ENCODE measurements around the gene KIF5B. TPM values are rescaled to one million over a fixed set of nuclear protein-coding genes. Genes with fewer than 3 reads are reported as not detected.

KIF5B gene
- total and polyA plus RNA-seq, 10 of the 15 experiments (the other 5 are each of a cell fraction or from before 2014, with no cell fraction given), result 14.7 to 47.4 (median 33.1) TPM

GRCh38 chr10:32093650-32094049 lies 37.4 kb upstream of the KIF5B start (continued):
- no peak for TF ChIP-seq ZNF687 (IDR thresholded peaks at IDR 0.05)
- TF ChIP-seq SP1 (IDR thresholded peaks at IDR 0.05; ENCODE audit: low read depth, low read length), result no peak
- TF ChIP-seq, protein P1, sequence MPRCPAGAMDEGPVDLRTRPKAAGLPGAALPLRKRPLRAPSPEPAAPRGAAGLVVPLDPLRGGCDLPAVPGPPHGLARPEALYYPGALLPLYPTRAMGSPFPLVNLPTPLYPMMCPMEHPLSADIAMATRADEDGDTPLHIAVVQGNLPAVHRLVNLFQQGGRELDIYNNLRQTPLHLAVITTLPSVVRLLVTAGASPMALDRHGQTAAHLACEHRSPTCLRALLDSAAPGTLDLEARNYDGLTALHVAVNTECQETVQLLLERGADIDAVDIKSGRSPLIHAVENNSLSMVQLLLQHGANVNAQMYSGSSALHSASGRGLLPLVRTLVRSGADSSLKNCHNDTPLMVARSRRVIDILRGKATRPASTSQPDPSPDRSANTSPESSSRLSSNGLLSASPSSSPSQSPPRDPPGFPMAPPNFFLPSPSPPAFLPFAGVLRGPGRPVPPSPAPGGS (IDR thresholded peaks at IDR 0.05; ENCODE audit: borderline replicate concordance, insufficient read depth, low read depth, low read length, poor library complexity, severe bottlenecking), result no peak
- TF ChIP-seq PAX5 (IDR thresholded peaks at IDR 0.05; ENCODE audit: borderline replicate concordance, low read depth, low read length), result no peak

DNA sequence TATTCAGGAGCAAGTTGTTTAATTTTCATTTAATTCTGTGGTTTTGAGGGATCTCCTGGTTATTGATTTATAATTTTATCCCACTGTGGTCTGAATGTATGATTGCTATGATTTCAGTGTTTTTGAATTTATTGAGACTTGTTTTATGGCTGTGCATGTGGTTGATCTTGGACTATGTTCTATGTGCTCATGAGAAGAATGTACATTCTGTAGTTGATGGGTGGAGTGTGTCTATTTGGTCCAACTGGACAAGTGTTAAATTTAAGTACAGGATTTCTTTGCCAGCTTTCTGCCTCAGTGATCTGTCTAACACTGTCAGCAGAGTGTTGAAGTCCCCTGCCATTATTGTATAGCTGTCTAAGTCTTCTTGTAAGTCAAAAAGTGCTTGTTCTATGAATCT lies 34.8 kb upstream of the KIF5B start:
- Histone ChIP-seq H4K20me1 (ENCODE audit: control insufficient read depth, insufficient read depth) (no peaks in the 10 kb centered on the region), H3K4me2 (ENCODE audit: control insufficient read depth, insufficient read depth) (no peak overlapping the region), H3K4me1 (ENCODE audit: control insufficient read depth, insufficient read depth, low read length) (no peaks in the 10 kb centered on the region), H2AFZ (ENCODE audit: control insufficient read depth, low read depth, low read length) (no peak overlapping the region), H3K27me3 (replicated peaks in 1 of 2; ENCODE audit: control insufficient read depth in 2 of 2, insufficient read depth in 2 of 2, low read length in 1 of 2) (no peaks in the 10 kb centered on the region; a peak in 1 of 4 replicates), H3K27ac (ENCODE audit: control insufficient read depth, insufficient read depth) (no peak overlapping the region), H3K4me3 (no peak overlapping the region), H3K79me2 (ENCODE audit: control insufficient read depth, insufficient read depth, low read length) (no peaks in the 10 kb centered on the region), H3K36me3 (ENCODE audit: control insufficient read depth in 2 of 2, insufficient read depth in 2 of 2, low read length in 1 of 2) (no peaks in the 10 kb centered on the region; a peak in 1 of 4 replicates), H3K9me3 (replicated peaks; ENCODE audit: control insufficient read depth, insufficient read depth, low read length) (no peaks in the 10 kb centered on the region), H3K9ac (ENCODE audit: control insufficient read depth, insufficient read depth, low read length) (no peak overlapping the region)
- SMC1A ChIA-PET (ENCODE audit: uncharacterized antibody, unreplicated experiment), result no interaction called here
- POLR2A ChIA-PET, result no interaction called here
- no TSS peak for BruUV-seq (replicated peaks)
- in situ Hi-C loops (cut with MboI) (no loop called here), intact Hi-C loops (cut with micrococcal nuclease; ENCODE audit: unreplicated experiment) (no loop called here)
- DNase-seq (ENCODE audit: low read depth, low spot score) (no peak), FAIRE-seq (no peak), ATAC-seq (no peak)
- CTCF ChIA-PET, result no interaction called here
- RAD21 ChIA-PET (ENCODE audit: unreplicated experiment), result no interaction called here
- TF ChIP-seq ZBTB40 (IDR thresholded peaks at IDR 0.05; ENCODE audit: borderline replicate concordance) (no peak), ASH2L (IDR thresholded peaks at IDR 0.05; ENCODE audit: borderline replicate concordance, low read depth) (no peak), EED (IDR thresholded peaks at IDR 0.05; ENCODE audit: low read depth) (no peak), SKIL (IDR thresholded peaks at IDR 0.05; ENCODE audit: low read depth, poor library complexity, severe bottlenecking) (no peak)

All from GM12878 (cell line).